OCI-LY3 (cell line): ENCODE measurements around the gene CLCC1.

ENCODE experiments used
- H2AFZ ChIP-seq: fragments of 200-600, 300-600 bp; shearing (Covaris generic); 2 replicates; pipeline ENCODE4 v1.6.0; 2014; ENCODE audit warnings: antibody characterized with exemption, low read depth, low read length
- H3K27ac ChIP-seq: fragments of 200-600, 300-600 bp; sonication (generic); 2 replicates; pipeline ENCODE4 v1.5.1; 2014; ENCODE audit warnings: mild to moderate bottlenecking, low read length, moderate library complexity, mixed read lengths
- H3K27me3 ChIP-seq: fragments of 200-600, 300-600 bp; sonication (generic); 2 replicates; pipeline ENCODE4 v1.6.1; 2014; ENCODE audit warnings: low read depth, low read length, mixed read lengths
- H3K36me3 ChIP-seq: fragments of 200-600, 300-600 bp; sonication (generic); replicated peaks from 2 replicates; pipeline ENCODE3; 2014; ENCODE audit warnings: low read depth, low read length, mixed read lengths
- H3K4me1 ChIP-seq: fragments of 300-600, 200-600 bp; sonication (generic); 2 replicates; pipeline ENCODE4 v1.6.1; 2014; ENCODE audit warnings: low read length, mixed read lengths
- H3K4me2 ChIP-seq: fragments of 200-600, 300-600 bp; sonication (generic); 2 replicates; pipeline ENCODE4 v1.6.1; 2014; ENCODE audit warnings: low read length, mixed read lengths
- H3K4me3 ChIP-seq: fragments of 300-600, 200-600 bp; sonication (generic); 2 replicates; pipeline ENCODE4 v1.5.1; 2014; ENCODE audit warnings: antibody characterized with exemption, mild to moderate bottlenecking, low read length, moderate library complexity
- H3K79me2 ChIP-seq: fragments of 300-600, 200-600 bp; shearing (Covaris generic); 2 replicates; pipeline ENCODE4 v1.6.1; 2014; ENCODE audit warnings: mild to moderate bottlenecking, low read length, mixed read lengths
- H3K9ac ChIP-seq: fragments of 300-600, 200-600 bp; shearing (Covaris generic); 2 replicates; pipeline ENCODE4 v1.6.0; 2014; ENCODE audit warnings: mild to moderate bottlenecking, low read length, moderate library complexity
- H3K9me3 ChIP-seq: fragments of 200-600, 300-600 bp; shearing (Covaris generic); 2 replicates; pipeline ENCODE4 v1.6.1; 2014; ENCODE audit warnings: low read length, mixed read lengths; ENCODE audit not compliant: insufficient read depth
- H4K20me1 ChIP-seq: fragments of 200-600, 300-600 bp; sonication (generic); 2 replicates; pipeline ENCODE4 v1.6.1; 2016; ENCODE audit warnings: low read length, mixed read lengths; ENCODE audit not compliant: insufficient read depth
- EZH2phosphoT487 ChIP-seq: fragments of 200-600 bp; shearing (Covaris generic); IDR thresholded peaks from 2 replicates; pipeline ENCODE4 v1.6.1; 2018; ENCODE audit warnings: antibody characterized with exemption, mixed run types, low read depth
- TF ChIP-seq, protein P1 (sequence below): fragments of 200-600, 300-600 bp; sonication (generic); IDR thresholded peaks from 2 replicates; pipeline ENCODE4 v1.5.1; 2014; ENCODE audit warnings: antibody characterized with exemption, low read length, low read depth

CLCC1 gene

DNA sequence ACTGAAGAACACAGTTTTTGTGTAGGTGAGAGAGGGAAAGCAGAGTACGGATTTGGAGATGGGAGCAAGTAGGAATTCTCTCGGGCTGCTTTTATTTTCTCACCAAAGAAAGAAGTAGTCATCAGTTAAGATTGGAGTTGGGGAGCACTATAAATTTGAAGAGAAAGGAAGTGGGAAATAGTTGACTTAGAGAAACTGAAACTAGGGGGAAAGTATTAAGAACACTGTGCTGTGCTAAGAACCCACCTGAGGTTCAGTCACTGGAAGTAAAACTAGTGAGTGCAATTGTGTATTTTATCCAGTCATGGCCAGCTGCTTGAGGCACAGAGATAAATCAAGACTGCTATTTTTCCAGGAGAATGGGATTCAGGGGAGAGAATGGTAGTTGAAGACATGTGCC lies 37.4 kb downstream of the CLCC1 start:
- Histone ChIP-seq H3K9ac (no peak overlapping the region), H2AFZ (no peak overlapping the region), H3K4me1 (peaks cover 20% of the 10 kb centered on the region), H3K4me2 (peak overlapping the region; percentile 20), H3K27ac (peak overlapping the region; percentile 41), H3K79me2 (no peaks in the 10 kb centered on the region), H3K4me3 (no peak overlapping the region), H4K20me1 (no peaks in the 10 kb centered on the region), H3K36me3 (peaks cover 45% of the 10 kb centered on the region), H3K27me3 (no peaks in the 10 kb centered on the region), H3K9me3 (no peaks in the 10 kb centered on the region)
- TF ChIP-seq EZH2phosphoT487 = no peak
- TF ChIP-seq, protein P1, sequence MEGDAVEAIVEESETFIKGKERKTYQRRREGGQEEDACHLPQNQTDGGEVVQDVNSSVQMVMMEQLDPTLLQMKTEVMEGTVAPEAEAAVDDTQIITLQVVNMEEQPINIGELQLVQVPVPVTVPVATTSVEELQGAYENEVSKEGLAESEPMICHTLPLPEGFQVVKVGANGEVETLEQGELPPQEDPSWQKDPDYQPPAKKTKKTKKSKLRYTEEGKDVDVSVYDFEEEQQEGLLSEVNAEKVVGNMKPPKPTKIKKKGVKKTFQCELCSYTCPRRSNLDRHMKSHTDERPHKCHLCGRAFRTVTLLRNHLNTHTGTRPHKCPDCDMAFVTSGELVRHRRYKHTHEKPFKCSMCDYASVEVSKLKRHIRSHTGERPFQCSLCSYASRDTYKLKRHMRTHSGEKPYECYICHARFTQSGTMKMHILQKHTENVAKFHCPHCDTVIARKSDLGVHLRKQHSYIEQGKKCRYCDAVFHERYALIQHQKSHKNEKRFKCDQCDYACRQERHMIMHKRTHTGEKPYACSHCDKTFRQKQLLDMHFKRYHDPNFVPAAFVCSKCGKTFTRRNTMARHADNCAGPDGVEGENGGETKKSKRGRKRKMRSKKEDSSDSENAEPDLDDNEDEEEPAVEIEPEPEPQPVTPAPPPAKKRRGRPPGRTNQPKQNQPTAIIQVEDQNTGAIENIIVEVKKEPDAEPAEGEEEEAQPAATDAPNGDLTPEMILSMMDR = no peak

DNA sequence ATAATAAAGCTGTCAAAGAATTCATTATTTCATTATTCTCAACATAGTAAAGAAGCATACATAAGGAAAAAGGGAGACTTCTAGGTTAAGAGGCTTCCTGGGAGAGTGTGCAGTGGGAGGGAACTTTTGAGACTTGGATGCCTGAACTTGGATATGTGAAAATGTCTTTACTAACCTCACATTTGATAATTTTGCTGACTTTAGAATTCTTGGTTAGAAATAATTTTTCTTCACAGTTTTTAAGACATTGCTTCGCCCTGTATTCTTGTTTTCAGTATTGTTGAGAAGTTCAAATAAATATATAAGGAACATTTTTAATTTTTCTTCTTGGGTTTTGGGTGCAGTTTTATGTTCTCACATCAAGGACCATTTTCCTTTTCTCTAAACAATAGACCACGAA lies 46.5 kb downstream of the CLCC1 start:
- H3K4me3 ChIP-seq = no peak overlapping the region
- H2AFZ ChIP-seq = no peak overlapping the region
- H3K9me3 ChIP-seq = no peaks in the 10 kb centered on the region
- H3K9ac ChIP-seq = no peak overlapping the region
- no peaks in the 10 kb centered on the region for H3K79me2 ChIP-seq
- no peaks in the 10 kb centered on the region for H3K36me3 ChIP-seq
- TF ChIP-seq, protein P1 = no peak
- H4K20me1 ChIP-seq = no peaks in the 10 kb centered on the region
- no peak overlapping the region for H3K27ac ChIP-seq
- H3K4me2 ChIP-seq = no peak overlapping the region
- H3K27me3 ChIP-seq = no peaks in the 10 kb centered on the region
- no peaks in the 10 kb centered on the region for H3K4me1 ChIP-seq
